H1 (cell line): ENCODE data around the gene HACL1. TPM values are rescaled to one million over a fixed set of nuclear protein-coding genes. Genes with fewer than 3 reads are reported as not detected.

Experiments
- CTCF ChIA-PET: fragments of 300-600 bp; sonication (Branson Sonifier 250); formaldehyde crosslinking; loops from one replicate; lab custom pipeline; 2021; ENCODE audit not compliant: partially characterized antibody; lab: Charles Lee
- POLR2A ChIA-PET: fragments of 300-600 bp; sonication (Branson Sonifier 250); formaldehyde crosslinking; loops from one replicate; lab custom pipeline; 2021; ENCODE audit warnings: inconsistent platforms; ENCODE audit not compliant: partially characterized antibody; lab: Charles Lee
- DNase-seq, 2 experiments: peaks; one replicate each; pipeline versions ENCODE4 v3.0.0 to v3.0.0-alpha.2; 2010 to 2022; ENCODE audit warnings: low spot score in 2 of 2, low read depth in 1 of 2, mixed read lengths in 1 of 2
- FAIRE-seq: peaks from 2 replicates; lab custom pipeline; 2011; peaks lifted over from hg19 to GRCh38; lab: Jason Lieb, UNC
- H2AFZ ChIP-seq: 2 replicates; pipeline ENCODE4 v1.8.1; 2012; ENCODE audit warnings: low read length, inconsistent platforms
- H2AK5ac ChIP-seq: 2 replicates; pipeline ENCODE4 v1.6.1; 2013; ENCODE audit warnings: low read depth, low read length
- H2BK120ac ChIP-seq: replicated peaks from 2 replicates; pipeline ENCODE3; 2013; ENCODE audit warnings: low read depth, low read length, inconsistent platforms
- H2BK12ac ChIP-seq: 2 replicates; pipeline ENCODE4 v1.6.1; 2013; ENCODE audit warnings: low read depth, low read length
- H2BK15ac ChIP-seq: 2 replicates; pipeline ENCODE4 v1.6.1; 2013; ENCODE audit warnings: low read length
- H2BK20ac ChIP-seq: 2 replicates; pipeline ENCODE4 v1.6.1; 2013; ENCODE audit warnings: low read length
- H2BK5ac ChIP-seq: 2 replicates; pipeline ENCODE4 v1.6.1; 2013; ENCODE audit warnings: low read depth, low read length
- H3K14ac ChIP-seq: 2 replicates; pipeline ENCODE4 v1.6.1; 2013; ENCODE audit warnings: inconsistent platforms; ENCODE audit not compliant: insufficient read length
- H3K18ac ChIP-seq: 2 replicates; pipeline ENCODE4 v1.6.1; 2013; ENCODE audit warnings: low read length; ENCODE audit errors: extremely low read depth
- H3K23ac ChIP-seq: 2 replicates; pipeline ENCODE4 v1.6.1; 2013; ENCODE audit warnings: inconsistent platforms; ENCODE audit not compliant: insufficient read length
- H3K23me2 ChIP-seq: 2 replicates; pipeline ENCODE4 v1.6.1; 2013; ENCODE audit warnings: low read depth, low read length
- H3K27ac ChIP-seq: 2 replicates; pipeline ENCODE4 v1.6.1; 2011; ENCODE audit warnings: low read depth, low read length, inconsistent platforms
- H3K27me3 ChIP-seq, 4 experiments: replicated peaks in 1 of 4; 1 replicate in 1 of 4; 2 replicates in 3 of 4; pipeline versions ENCODE4 v1.6.1 to v1.8.1; 2011 to 2013; ENCODE audit warnings: low read length in 3 of 4, mild to moderate bottlenecking in 3 of 4, inconsistent platforms in 2 of 4, mixed read lengths in 2 of 4, moderate library complexity in 1 of 4; ENCODE audit not compliant: control insufficient read depth in 3 of 4, insufficient read depth in 3 of 4; ENCODE audit errors: extremely low read depth in 1 of 4
- H3K36me3 ChIP-seq, 4 experiments: 2 replicates each; pipeline versions ENCODE4 v1.6.1 to v1.8.1; 2011 to 2013; ENCODE audit warnings: mild to moderate bottlenecking in 4 of 4, low read length in 3 of 4, moderate library complexity in 2 of 4, control low read depth in 1 of 4, inconsistent platforms in 1 of 4; ENCODE audit not compliant: insufficient read depth in 4 of 4, control insufficient read depth in 2 of 4
- H3K4ac ChIP-seq: replicated peaks from 2 replicates; pipeline ENCODE3; 2013; ENCODE audit warnings: low read length, low read depth, mixed read lengths, inconsistent platforms; ENCODE audit not compliant: insufficient read length
- H3K4me1 ChIP-seq, 4 experiments: replicated peaks in 1 of 4; 1 replicate in 1 of 4; 2 replicates in 3 of 4; pipeline versions ENCODE4 v1.6.1 to v1.8.1; 2011 to 2013; ENCODE audit warnings: low read length in 3 of 4, inconsistent platforms in 2 of 4, mixed read lengths in 1 of 4; ENCODE audit not compliant: insufficient read depth in 4 of 4, control insufficient read depth in 3 of 4
- H3K4me2 ChIP-seq, 2 experiments: 2 replicates each; pipeline versions ENCODE4 v1.6.1 to v1.8.1; 2011 to 2013; ENCODE audit warnings: low read depth in 2 of 2, low read length in 2 of 2, control low read depth in 1 of 2, inconsistent platforms in 1 of 2, mild to moderate bottlenecking in 1 of 2; ENCODE audit not compliant: insufficient read depth in 1 of 2
- H3K4me3 ChIP-seq, 4 experiments: fragments of 200-600, 300-600 bp in 1 of 4; sonication (generic), shearing (Covaris generic), sonication (Bioruptor Twin) in 1 of 4; 2 replicates each; pipeline versions ENCODE4 v1.5.1 to v1.8.1; 2011 to 2016; ENCODE audit warnings: low read length in 4 of 4, low read depth in 3 of 4, control low read depth in 2 of 4, inconsistent platforms in 2 of 4, mild to moderate bottlenecking in 2 of 4, mixed read lengths in 1 of 4, moderate library complexity in 1 of 4; ENCODE audit not compliant: insufficient read depth in 2 of 4; ENCODE audit errors: extremely low read depth in 1 of 4
- H3K56ac ChIP-seq: replicated peaks from 2 replicates; pipeline ENCODE3; 2013; ENCODE audit warnings: low read depth, mild to moderate bottlenecking, mixed read lengths, low read length, inconsistent platforms; ENCODE audit not compliant: insufficient read length
- H3K79me1 ChIP-seq: 2 replicates; pipeline ENCODE4 v1.6.1; 2013; ENCODE audit warnings: low read depth, low read length, control low read depth
- H3K79me2 ChIP-seq, 2 experiments: 2 replicates each; pipeline versions ENCODE4 v1.6.1 to v1.8.1; 2012 to 2013; ENCODE audit warnings: low read length in 2 of 2, mild to moderate bottlenecking in 2 of 2, inconsistent platforms in 1 of 2; ENCODE audit not compliant: insufficient read depth in 2 of 2, control insufficient read depth in 1 of 2
- H3K9ac ChIP-seq, 4 experiments: replicated peaks in 1 of 4; 1 replicate in 1 of 4; 2 replicates in 3 of 4; pipeline versions ENCODE4 v1.6.1 to v1.8.1; 2011 to 2013; ENCODE audit warnings: low read depth in 3 of 4, low read length in 3 of 4, control low read depth in 2 of 4, mild to moderate bottlenecking in 2 of 4, moderate library complexity in 2 of 4, inconsistent platforms in 1 of 4; ENCODE audit errors: extremely low read depth in 1 of 4
- H3K9me3 ChIP-seq, 2 experiments: 2 replicates each; pipeline versions ENCODE4 v1.6.1 to v1.8.1; 2012 to 2013; ENCODE audit warnings: mild to moderate bottlenecking in 2 of 2, moderate library complexity in 2 of 2, control low read depth in 1 of 2, inconsistent platforms in 1 of 2, low read depth in 1 of 2, low read length in 1 of 2, mixed read lengths in 1 of 2; ENCODE audit not compliant: insufficient read depth in 2 of 2
- H4K20me1 ChIP-seq, 2 experiments: replicated peaks in 1 of 2; 2 replicates each; pipeline versions ENCODE3 to v1.8.1; 2011 to 2013; ENCODE audit warnings: inconsistent platforms in 2 of 2, low read length in 2 of 2, mild to moderate bottlenecking in 1 of 2; ENCODE audit not compliant: insufficient read depth in 2 of 2, control insufficient read depth in 1 of 2
- H4K5ac ChIP-seq: 2 replicates; pipeline ENCODE4 v1.6.1; 2013; ENCODE audit warnings: low read length, low read depth, mixed read lengths, inconsistent platforms; ENCODE audit not compliant: insufficient read length
- H4K8ac ChIP-seq: 2 replicates; pipeline ENCODE4 v1.8.0; 2013; ENCODE audit warnings: mild to moderate bottlenecking, moderate library complexity, low read length, inconsistent platforms; ENCODE audit not compliant: insufficient read depth; ENCODE audit errors: extremely low read depth
- H4K91ac ChIP-seq: replicated peaks from 2 replicates; pipeline ENCODE3; 2013; ENCODE audit warnings: low read length, mixed read lengths, inconsistent platforms; ENCODE audit not compliant: insufficient read length
- GABPA ChIP-seq: IDR thresholded peaks from 2 replicates; pipeline ENCODE4 v1.6.1; 2011; ENCODE audit warnings: mild to moderate bottlenecking, low read length, moderate library complexity, borderline replicate concordance; ENCODE audit not compliant: insufficient read depth
- PHF8 ChIP-seq: fragments of 200-600 bp; sonication (generic); conservative IDR thresholded peaks from 2 replicates; pipeline ENCODE4 v1.7.1; 2012; ENCODE audit warnings: low read depth, mild to moderate bottlenecking, inconsistent platforms, low read length, moderate library complexity
- POLR2A ChIP-seq, 2 experiments: IDR thresholded peaks; 1 replicate in 1 of 2; 2 replicates in 1 of 2; pipeline ENCODE4 v1.6.1; 2011; ENCODE audit warnings: low read depth in 2 of 2, low read length in 2 of 2, mild to moderate bottlenecking in 2 of 2; ENCODE audit errors: control extremely low read depth in 1 of 2
- POU5F1 ChIP-seq: IDR thresholded peaks from 2 replicates; pipeline ENCODE4 v1.6.1; 2011; ENCODE audit warnings: low read depth, mild to moderate bottlenecking, low read length, moderate library complexity
- RBBP5 ChIP-seq: IDR thresholded peaks from 2 replicates; pipeline ENCODE4 v1.7.1; 2012; ENCODE audit warnings: low read depth, mild to moderate bottlenecking, inconsistent platforms, low read length, moderate library complexity, borderline replicate concordance
- RFX5 ChIP-seq: IDR thresholded peaks from 2 replicates; pipeline ENCODE4 v1.6.1; 2011; ENCODE audit warnings: low read depth, low read length, improper control_type of control experiment, borderline replicate concordance
- SAP30 ChIP-seq: fragments of 300-600 bp; sonication (generic); IDR thresholded peaks from 2 replicates; pipeline ENCODE4 v1.7.1; 2012; ENCODE audit warnings: low read length, moderate library complexity, mild to moderate bottlenecking, inconsistent platforms; ENCODE audit not compliant: insufficient read depth, insufficient replicate concordance
- SRF ChIP-seq: IDR thresholded peaks from 2 replicates; pipeline ENCODE4 v1.6.1; 2011; ENCODE audit warnings: mild to moderate bottlenecking, low read depth, low read length, moderate library complexity
- WGBS, 2 experiments: shearing (Covaris generic) in 1 of 2; methylation state at CpG; one replicate each; pipeline versions ENCODE4 v1.1.6 to v1.1.7; 2013 to 2015; ENCODE audit warnings: low lambda C conversion rate in 2 of 2, mixed read lengths in 2 of 2, inconsistent platforms in 1 of 2, low coverage in 1 of 2, missing lambda C conversion rate in 1 of 2; ENCODE audit not compliant: insufficient replicate concordance in 2 of 2, insufficient coverage in 1 of 2, insufficient read length in 1 of 2; ENCODE audit errors: extremely low coverage in 1 of 2, missing lambda C conversion rate in 1 of 2; 5-methylcytosine and 5-hydroxymethylcytosine counted together
- polyA plus RNA-seq, 7 experiments: library from polyadenylated mRNA; depleted of rRNA in 3 of 7; stranded (reverse) in 5 of 7; unstranded in 2 of 7; fragments of >200 nt in 5 of 7; fragments of 200-250 nt in 2 of 7; gene quantifications; 1 replicate in 5 of 7; 2 replicates in 1 of 7; 4 replicates in 1 of 7; pipeline versions ENCODE4 v1.2.1 to v1.2.3, GENCODE V29; 2011 to 2013; ENCODE audit warnings: missing spikeins in 2 of 7, mixed read lengths in 2 of 7
- total RNA-seq: library from RNA; stranded (reverse); fragmentation: NEBNext Ultra II Directional; extraction: Animal tissue kit (Norgen Biotek cat#: 25700); gene quantifications from 2 replicates; pipeline ENCODE4 v1.2.1, GENCODE V29; 2021

Gene HACL1
- total and polyA plus RNA-seq, 2 of the 8 experiments (the other 6 are each of a cell fraction or from before 2014, with no cell fraction given) = 38.2 to 46.0 TPM

GRCh38 chr3:15525790-15526189 lies 75.6 kb downstream of the HACL1 start:
- Histone ChIP-seq H3K23ac (no peak overlapping the region), H3K27ac (no peak overlapping the region), H2BK5ac (no peak overlapping the region), H2AFZ (no peak overlapping the region), H3K79me1 (no peaks in the 10 kb centered on the region), H2BK120ac (no peak overlapping the region), H2BK15ac (no peak overlapping the region), H3K18ac (no peak overlapping the region), H4K20me1 (no peaks in the 10 kb centered on the region), H3K9ac (no peak overlapping the region), H3K4ac (no peak overlapping the region), H2AK5ac (no peak overlapping the region), H3K14ac (no peak overlapping the region), H3K56ac (no peak overlapping the region), H3K23me2 (no peaks in the 10 kb centered on the region; the same call in 1 of the 2 replicates), H3K4me1 (peaks cover 2 to 7% (median 6%) of the 10 kb centered on the region in 4 experiments; a peak in 5 of 7 replicates), H2BK20ac (no peak overlapping the region), H4K5ac (no peak overlapping the region), H3K36me3 (no peaks in the 10 kb centered on the region), H3K27me3 (peaks cover 2 to 17% (median 9%) of the 10 kb centered on the region in 4 experiments), H2BK12ac (no peak overlapping the region), H3K4me3 (no peak overlapping the region), H3K9me3 (no peaks in the 10 kb centered on the region), H4K8ac (no peak overlapping the region), H3K79me2 (no peaks in the 10 kb centered on the region), H3K4me2 (no peak overlapping the region), H4K91ac (no peak overlapping the region)
- TF ChIP-seq GABPA (no peak), POU5F1 (no peak), RBBP5 (no peak), RFX5 (no peak), SRF (no peak), SAP30 (no peak), PHF8 (no peak), POLR2A (IDR thresholded peaks at IDR 0.05; ENCODE audit: control extremely low read depth in 1 of 2, low read depth in 2 of 2, low read length in 2 of 2) (no peak)
- CTCF ChIA-PET = interaction anchor here (0.7 to 2.9 kb wide), 5 partner anchors 12 to 323 kb away, joined by 3 to 24 read pairs (median 10); no protein-coding TSS in a partner anchor
- POLR2A ChIA-PET = no interaction called here
- 79% methylated on average over 1 of the region's 1 CpG; no CpG with 5 or more reads in 1 of the 2 experiments for WGBS, 2 experiments
- DNase-seq = no peak
- no peak for FAIRE-seq
